Hepatocyte (in vitro differentiated cells): ENCODE measurements around the gene PRAMEF11.

Source experiments
- EZH2phosphoT487 ChIP-seq: fragments of 200-600 bp; sonication (generic); IDR thresholded peaks from one replicate; pipeline ENCODE4 v1.6.1; 2018; ENCODE audit warnings: antibody characterized with exemption, mild to moderate bottlenecking, low read depth, moderate library complexity; ENCODE audit not compliant: unreplicated experiment, severe bottlenecking
- TF ChIP-seq, protein P1 (sequence below): fragments of 200-600 bp; sonication (generic); IDR thresholded peaks from 2 replicates; pipeline ENCODE4 v1.5.1; 2016; ENCODE audit warnings: antibody characterized with exemption, mild to moderate bottlenecking; ENCODE audit not compliant: poor library complexity

DNA sequence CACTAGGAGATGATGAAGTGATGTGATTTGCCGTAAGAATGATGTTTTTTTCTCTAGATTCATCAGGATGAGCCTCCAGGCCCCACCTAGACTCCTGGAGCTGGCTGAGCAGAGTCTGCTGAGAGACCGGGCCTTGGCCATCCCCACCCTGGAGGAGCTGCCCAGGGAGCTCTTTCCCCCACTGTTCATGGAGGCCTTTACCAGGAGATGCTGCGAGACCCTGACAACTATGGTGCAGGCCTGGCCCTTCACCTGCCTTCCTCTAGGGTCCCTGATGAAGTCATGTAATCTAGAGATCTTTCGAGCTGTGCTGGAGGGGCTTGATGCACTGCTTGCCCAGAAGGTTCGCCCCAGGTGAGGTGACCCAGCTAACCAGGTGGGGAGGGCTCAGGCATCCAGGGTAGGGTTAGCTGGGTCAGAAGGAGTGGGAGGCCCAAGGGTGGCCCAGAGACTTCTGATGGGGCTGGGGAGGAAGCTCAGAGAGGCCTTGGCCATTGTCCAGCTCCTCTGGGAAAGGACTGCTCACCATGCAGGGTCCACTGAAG, 56.3 kb downstream of the PRAMEF11 start:
- TF ChIP-seq, protein P1, sequence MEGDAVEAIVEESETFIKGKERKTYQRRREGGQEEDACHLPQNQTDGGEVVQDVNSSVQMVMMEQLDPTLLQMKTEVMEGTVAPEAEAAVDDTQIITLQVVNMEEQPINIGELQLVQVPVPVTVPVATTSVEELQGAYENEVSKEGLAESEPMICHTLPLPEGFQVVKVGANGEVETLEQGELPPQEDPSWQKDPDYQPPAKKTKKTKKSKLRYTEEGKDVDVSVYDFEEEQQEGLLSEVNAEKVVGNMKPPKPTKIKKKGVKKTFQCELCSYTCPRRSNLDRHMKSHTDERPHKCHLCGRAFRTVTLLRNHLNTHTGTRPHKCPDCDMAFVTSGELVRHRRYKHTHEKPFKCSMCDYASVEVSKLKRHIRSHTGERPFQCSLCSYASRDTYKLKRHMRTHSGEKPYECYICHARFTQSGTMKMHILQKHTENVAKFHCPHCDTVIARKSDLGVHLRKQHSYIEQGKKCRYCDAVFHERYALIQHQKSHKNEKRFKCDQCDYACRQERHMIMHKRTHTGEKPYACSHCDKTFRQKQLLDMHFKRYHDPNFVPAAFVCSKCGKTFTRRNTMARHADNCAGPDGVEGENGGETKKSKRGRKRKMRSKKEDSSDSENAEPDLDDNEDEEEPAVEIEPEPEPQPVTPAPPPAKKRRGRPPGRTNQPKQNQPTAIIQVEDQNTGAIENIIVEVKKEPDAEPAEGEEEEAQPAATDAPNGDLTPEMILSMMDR: no peak
- TF ChIP-seq EZH2phosphoT487: no peak
